Measurements from ENCODE around the gene UBE2U. TPM values are rescaled to one million over a fixed set of nuclear protein-coding genes. Genes with fewer than 3 reads are reported as not detected.
"Not testable (repeated sequence)": the region's sequence is repeated elsewhere in the genome, so short reads cannot be mapped to it uniquely, and the experiment has no call there.

Gene UBE2U
- total RNA-seq, 1 experiment from 2014 or later, result not detected

GRCh38 chr1:64220241-64220640, 16.8 kb downstream of the UBE2U start (continued):
- no peak for TF ChIP-seq ZBTB43 (CRISPR knock-in tag; IDR thresholded peaks at IDR 0.05)
- TF ChIP-seq ATF2 (CRISPR knock-in tag; IDR thresholded peaks at IDR 0.05; ENCODE audit: borderline replicate concordance, low read depth), result no peak

GRCh38 chr1:64223329-64224151, 20.1 kb downstream of the UBE2U start:
- CTCF ChIA-PET, result no interaction called here
- DNase-seq (ENCODE audit: low spot score) (no peak), ATAC-seq (no peak)
- Mint-ChIP-seq H3K36me3 (no peaks in the 10 kb centered on the region), H3K27me3 (ENCODE audit: low read depth) (no peaks in the 10 kb centered on the region; the same call in 1 of the 2 replicates), H3K4me1 (no peaks in the 10 kb centered on the region), H3K4me3 (no peak overlapping the region), H3K9me3 (peaks cover 7% of the 10 kb centered on the region; the same call in 1 of the 2 replicates), H3K27ac (peak overlapping the region; percentile 4; the same call in 1 of the 2 replicates)
- TF ChIP-seq E2F1 (CRISPR knock-in tag; IDR thresholded peaks at IDR 0.05), result no peak
- TF ChIP-seq ATF2 (CRISPR knock-in tag; IDR thresholded peaks at IDR 0.05; ENCODE audit: borderline replicate concordance, low read depth), result no peak
- no peak for TF ChIP-seq PREB (CRISPR knock-in tag; IDR thresholded peaks at IDR 0.05; ENCODE audit: borderline replicate concordance)
- no peak for TF ChIP-seq FOXP1 (CRISPR knock-in tag; IDR thresholded peaks at IDR 0.05; ENCODE audit: borderline replicate concordance)
- TF ChIP-seq ZNF416 (CRISPR knock-in tag; IDR thresholded peaks at IDR 0.05), result no peak
- TF ChIP-seq NFATC4 (CRISPR knock-in tag; IDR thresholded peaks at IDR 0.05), result no peak
- no peak for TF ChIP-seq AFF4 (CRISPR knock-in tag; IDR thresholded peaks at IDR 0.05; ENCODE audit: borderline replicate concordance)
- TF ChIP-seq CTCF (IDR thresholded peaks at IDR 0.05), result no peak
- no peak for TF ChIP-seq ELF4 (CRISPR knock-in tag; IDR thresholded peaks at IDR 0.05; ENCODE audit: low read depth)
- TF ChIP-seq PRRX2 (CRISPR knock-in tag; IDR thresholded peaks at IDR 0.05), result no peak
- no peak for TF ChIP-seq MXD4 (CRISPR knock-in tag; IDR thresholded peaks at IDR 0.05; ENCODE audit: borderline replicate concordance)
- POLR2A ChIA-PET, result no interaction called here

GRCh38 chr1:64224236-64224635, 20.8 kb downstream of the UBE2U start:
- DNase-seq (ENCODE audit: low spot score); H3K4me1 Mint-ChIP-seq; H3K27me3 Mint-ChIP-seq (ENCODE audit: low read depth); CTCF ChIA-PET; H3K27ac Mint-ChIP-seq; H3K4me3 Mint-ChIP-seq; ATAC-seq; H3K9me3 Mint-ChIP-seq; H3K36me3 Mint-ChIP-seq; POLR2A ChIA-PET: not testable (repeated sequence)
